HL-60 (cell line): ENCODE results near the gene TBK1.
"Not testable (repeated sequence)": the region's sequence is repeated elsewhere in the genome, so short reads cannot be mapped to it uniquely, and the experiment has no call there.

Experiments used
- GABPA ChIP-seq: IDR thresholded peaks from 2 replicates; pipeline ENCODE4 v1.6.1; 2012; ENCODE audit warnings: low read depth
- POLR2AphosphoS5 ChIP-seq: IDR thresholded peaks from 2 replicates; pipeline ENCODE4 v1.6.1; 2012; ENCODE audit warnings: low read depth
- TF ChIP-seq, protein P1 (sequence below): IDR thresholded peaks from one replicate; pipeline ENCODE4 v1.5.1; 2011; ENCODE audit warnings: low read length, control low read depth, inconsistent platforms; ENCODE audit not compliant: insufficient read depth
- TF ChIP-seq, protein P2 (sequence below): IDR thresholded peaks from 2 replicates; pipeline ENCODE4 v1.6.1; 2012; ENCODE audit warnings: low read depth; ENCODE audit not compliant: insufficient replicate concordance

- TF ChIP-seq, protein P1, sequence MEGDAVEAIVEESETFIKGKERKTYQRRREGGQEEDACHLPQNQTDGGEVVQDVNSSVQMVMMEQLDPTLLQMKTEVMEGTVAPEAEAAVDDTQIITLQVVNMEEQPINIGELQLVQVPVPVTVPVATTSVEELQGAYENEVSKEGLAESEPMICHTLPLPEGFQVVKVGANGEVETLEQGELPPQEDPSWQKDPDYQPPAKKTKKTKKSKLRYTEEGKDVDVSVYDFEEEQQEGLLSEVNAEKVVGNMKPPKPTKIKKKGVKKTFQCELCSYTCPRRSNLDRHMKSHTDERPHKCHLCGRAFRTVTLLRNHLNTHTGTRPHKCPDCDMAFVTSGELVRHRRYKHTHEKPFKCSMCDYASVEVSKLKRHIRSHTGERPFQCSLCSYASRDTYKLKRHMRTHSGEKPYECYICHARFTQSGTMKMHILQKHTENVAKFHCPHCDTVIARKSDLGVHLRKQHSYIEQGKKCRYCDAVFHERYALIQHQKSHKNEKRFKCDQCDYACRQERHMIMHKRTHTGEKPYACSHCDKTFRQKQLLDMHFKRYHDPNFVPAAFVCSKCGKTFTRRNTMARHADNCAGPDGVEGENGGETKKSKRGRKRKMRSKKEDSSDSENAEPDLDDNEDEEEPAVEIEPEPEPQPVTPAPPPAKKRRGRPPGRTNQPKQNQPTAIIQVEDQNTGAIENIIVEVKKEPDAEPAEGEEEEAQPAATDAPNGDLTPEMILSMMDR: not testable (repeated sequence)
- TF ChIP-seq, protein P2, sequence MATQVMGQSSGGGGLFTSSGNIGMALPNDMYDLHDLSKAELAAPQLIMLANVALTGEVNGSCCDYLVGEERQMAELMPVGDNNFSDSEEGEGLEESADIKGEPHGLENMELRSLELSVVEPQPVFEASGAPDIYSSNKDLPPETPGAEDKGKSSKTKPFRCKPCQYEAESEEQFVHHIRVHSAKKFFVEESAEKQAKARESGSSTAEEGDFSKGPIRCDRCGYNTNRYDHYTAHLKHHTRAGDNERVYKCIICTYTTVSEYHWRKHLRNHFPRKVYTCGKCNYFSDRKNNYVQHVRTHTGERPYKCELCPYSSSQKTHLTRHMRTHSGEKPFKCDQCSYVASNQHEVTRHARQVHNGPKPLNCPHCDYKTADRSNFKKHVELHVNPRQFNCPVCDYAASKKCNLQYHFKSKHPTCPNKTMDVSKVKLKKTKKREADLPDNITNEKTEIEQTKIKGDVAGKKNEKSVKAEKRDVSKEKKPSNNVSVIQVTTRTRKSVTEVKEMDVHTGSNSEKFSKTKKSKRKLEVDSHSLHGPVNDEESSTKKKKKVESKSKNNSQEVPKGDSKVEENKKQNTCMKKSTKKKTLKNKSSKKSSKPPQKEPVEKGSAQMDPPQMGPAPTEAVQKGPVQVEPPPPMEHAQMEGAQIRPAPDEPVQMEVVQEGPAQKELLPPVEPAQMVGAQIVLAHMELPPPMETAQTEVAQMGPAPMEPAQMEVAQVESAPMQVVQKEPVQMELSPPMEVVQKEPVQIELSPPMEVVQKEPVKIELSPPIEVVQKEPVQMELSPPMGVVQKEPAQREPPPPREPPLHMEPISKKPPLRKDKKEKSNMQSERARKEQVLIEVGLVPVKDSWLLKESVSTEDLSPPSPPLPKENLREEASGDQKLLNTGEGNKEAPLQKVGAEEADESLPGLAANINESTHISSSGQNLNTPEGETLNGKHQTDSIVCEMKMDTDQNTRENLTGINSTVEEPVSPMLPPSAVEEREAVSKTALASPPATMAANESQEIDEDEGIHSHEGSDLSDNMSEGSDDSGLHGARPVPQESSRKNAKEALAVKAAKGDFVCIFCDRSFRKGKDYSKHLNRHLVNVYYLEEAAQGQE: not testable (repeated sequence)
- not testable (repeated sequence) for TF ChIP-seq GABPA, POLR2AphosphoS5
Observed at GRCh38 chr12:64523565-64524444, 71.9 kb downstream of the TBK1 start.
